Thoracic aorta (tissue), 2 donors: Measurements from ENCODE around the gene PITPNM1. TPM values are rescaled to one million over a fixed set of nuclear protein-coding genes. Genes with fewer than 3 reads are reported as not detected.

Experiments used
- ATAC-seq: fragments of 150-250 bp; one replicate; pipeline ENCODE4 v1.8.0; 2017; ENCODE audit warnings: low read depth; ENCODE audit not compliant: insufficient number of reproducible peaks, low FRiP score
- DNase-seq: peaks from one replicate; pipeline ENCODE4 v3.0.0-alpha.2; 2020; ENCODE audit warnings: low spot score
- H3K27ac ChIP-seq, 2 donors: fragments of 200-600 bp; sonication (generic); 1 replicate in 1 of 2; 2 replicates in 1 of 2; pipeline ENCODE4 v1.5.1; 2016; ENCODE audit warnings: mild to moderate bottlenecking in 2 of 2, moderate library complexity in 2 of 2
- H3K27me3 ChIP-seq: fragments of 200-600 bp; sonication (generic); replicated peaks from 2 replicates; pipeline ENCODE4 v1.6.0; 2016; ENCODE audit warnings: mild to moderate bottlenecking; ENCODE audit not compliant: insufficient read depth
- H3K36me3 ChIP-seq: fragments of 200-600 bp; sonication (generic); one replicate; pipeline ENCODE4 v1.5.1; 2016
- H3K4me1 ChIP-seq, 2 donors: fragments of 200-600 bp; sonication (generic); 1 replicate in 1 of 2; 2 replicates in 1 of 2; pipeline versions ENCODE4 v1.5.1 to v1.6.0; 2016; ENCODE audit warnings: low read depth in 2 of 2, mild to moderate bottlenecking in 1 of 2; ENCODE audit not compliant: control insufficient read depth in 1 of 2
- H3K4me3 ChIP-seq: fragments of 200-600 bp; sonication (generic); 2 replicates; pipeline ENCODE4 v1.5.1; 2016; ENCODE audit warnings: mild to moderate bottlenecking
- H3K9me3 ChIP-seq: fragments of 200-600 bp; sonication (generic); 2 replicates; pipeline ENCODE4 v1.5.1; 2016
- total RNA-seq, 2 donors: library from RNA; depleted of rRNA; stranded (reverse); fragments of >200 nt; gene quantifications; one replicate each; pipeline versions ENCODE4 v1.1.0 to v1.2.3, GENCODE V29; 2016
- TF ChIP-seq, protein P1 (sequence below): fragments of 200-600 bp; sonication (generic); IDR thresholded peaks from one replicate; pipeline ENCODE4 v1.5.1; 2019; ENCODE audit warnings: antibody characterized with exemption

The PITPNM1 gene
- total RNA-seq, 2 donors from 2014 or later, result 27.1 to 32.5 TPM

DNA sequence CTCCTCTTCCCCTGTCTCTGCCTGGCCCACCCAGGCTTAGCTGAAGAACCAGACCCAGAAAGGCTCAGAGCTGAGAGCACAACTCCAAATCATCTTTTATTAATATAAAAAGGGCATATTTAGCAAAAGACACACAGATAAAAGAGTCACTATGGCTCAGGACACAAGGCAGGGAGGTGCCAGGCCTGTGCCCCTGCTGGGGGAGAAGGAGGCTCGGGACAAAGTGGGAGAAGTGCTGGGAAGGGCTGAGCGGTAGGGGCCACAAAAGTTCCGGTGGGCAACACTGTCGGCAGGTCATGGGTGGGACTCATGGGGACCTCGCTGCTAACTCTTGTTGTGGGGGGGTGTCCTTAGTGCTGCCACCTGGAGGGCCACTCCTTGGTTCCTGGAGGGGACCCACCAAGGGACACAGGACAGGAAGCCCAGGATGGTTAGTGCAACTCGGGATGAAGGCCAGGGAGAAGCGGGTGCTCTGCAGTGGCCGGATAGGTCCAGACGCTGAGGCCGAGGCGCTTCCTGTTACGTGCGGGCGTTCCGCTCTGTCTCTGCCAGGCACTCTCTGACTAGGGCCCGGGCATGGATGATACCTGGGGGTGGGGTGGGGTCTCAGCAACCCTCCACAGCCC is 1.4 kb upstream of the PITPNM1 start:
- TF ChIP-seq, protein P1, sequence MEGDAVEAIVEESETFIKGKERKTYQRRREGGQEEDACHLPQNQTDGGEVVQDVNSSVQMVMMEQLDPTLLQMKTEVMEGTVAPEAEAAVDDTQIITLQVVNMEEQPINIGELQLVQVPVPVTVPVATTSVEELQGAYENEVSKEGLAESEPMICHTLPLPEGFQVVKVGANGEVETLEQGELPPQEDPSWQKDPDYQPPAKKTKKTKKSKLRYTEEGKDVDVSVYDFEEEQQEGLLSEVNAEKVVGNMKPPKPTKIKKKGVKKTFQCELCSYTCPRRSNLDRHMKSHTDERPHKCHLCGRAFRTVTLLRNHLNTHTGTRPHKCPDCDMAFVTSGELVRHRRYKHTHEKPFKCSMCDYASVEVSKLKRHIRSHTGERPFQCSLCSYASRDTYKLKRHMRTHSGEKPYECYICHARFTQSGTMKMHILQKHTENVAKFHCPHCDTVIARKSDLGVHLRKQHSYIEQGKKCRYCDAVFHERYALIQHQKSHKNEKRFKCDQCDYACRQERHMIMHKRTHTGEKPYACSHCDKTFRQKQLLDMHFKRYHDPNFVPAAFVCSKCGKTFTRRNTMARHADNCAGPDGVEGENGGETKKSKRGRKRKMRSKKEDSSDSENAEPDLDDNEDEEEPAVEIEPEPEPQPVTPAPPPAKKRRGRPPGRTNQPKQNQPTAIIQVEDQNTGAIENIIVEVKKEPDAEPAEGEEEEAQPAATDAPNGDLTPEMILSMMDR, result peak; percentile 30
- H3K4me1 ChIP-seq, result peaks cover 21 to 50% of the 10 kb centered on the region in 2 donors
- no peaks in the 10 kb centered on the region for H3K9me3 ChIP-seq
- H3K36me3 ChIP-seq, result no peaks in the 10 kb centered on the region
- H3K27me3 ChIP-seq, result no peaks in the 10 kb centered on the region
- DNase-seq, result no peak
- H3K27ac ChIP-seq, result peak overlapping the region; percentile 96 to 98
- no peak for ATAC-seq
- peak overlapping the region; percentile 84 for H3K4me3 ChIP-seq

DNA sequence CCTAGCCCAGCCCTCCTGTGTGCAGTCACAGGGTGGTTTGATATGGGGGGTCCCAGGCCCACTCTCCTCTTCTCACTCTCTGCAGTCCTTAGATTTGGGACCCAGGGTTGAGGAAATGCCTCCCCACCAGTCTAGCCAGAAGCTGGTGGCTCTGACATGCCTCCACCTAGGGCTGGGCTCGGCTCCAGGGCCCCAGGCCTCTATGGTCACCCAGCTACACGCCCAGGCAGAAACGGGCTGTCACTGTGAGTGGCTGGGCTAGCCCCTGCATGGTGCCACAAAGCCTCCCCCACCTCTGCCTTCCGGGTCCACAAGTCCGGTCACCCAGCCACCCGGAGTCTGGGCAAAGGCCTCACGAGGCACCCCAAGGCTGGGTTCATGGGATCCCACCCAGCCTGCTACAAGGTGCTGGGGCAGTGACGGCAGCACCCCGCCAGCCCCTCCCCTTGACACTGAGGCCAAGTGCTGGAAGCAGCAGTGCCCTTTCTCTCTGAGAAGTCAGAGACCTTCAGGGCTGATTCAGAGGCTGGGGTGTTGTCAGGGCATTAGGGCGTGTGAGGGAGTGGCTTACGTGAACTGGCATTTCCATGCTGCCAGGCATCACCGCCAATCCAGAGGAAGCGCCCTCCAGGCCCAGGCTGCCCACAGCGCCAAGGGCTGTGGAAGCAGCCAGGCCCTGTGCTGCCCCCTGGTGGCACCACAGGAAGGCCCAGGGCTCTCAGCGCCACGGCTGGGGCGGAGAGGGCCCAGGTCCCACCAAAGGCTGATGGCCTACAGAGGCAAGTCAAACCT is 638 bp upstream of the PITPNM1 start:
- Histone ChIP-seq H3K36me3 (no peaks in the 10 kb centered on the region), H3K4me1 (peaks cover 21 to 50% of the 10 kb centered on the region in 2 donors), H3K4me3 (peak overlapping the region; percentile 84), H3K27ac (peak overlapping the region; percentile 96 to 98), H3K27me3 (no peaks in the 10 kb centered on the region), H3K9me3 (no peaks in the 10 kb centered on the region)
- TF ChIP-seq, protein P1, result peak; percentile 98
- ATAC-seq (peak; percentile 40), DNase-seq (peak; percentile 83)

DNA sequence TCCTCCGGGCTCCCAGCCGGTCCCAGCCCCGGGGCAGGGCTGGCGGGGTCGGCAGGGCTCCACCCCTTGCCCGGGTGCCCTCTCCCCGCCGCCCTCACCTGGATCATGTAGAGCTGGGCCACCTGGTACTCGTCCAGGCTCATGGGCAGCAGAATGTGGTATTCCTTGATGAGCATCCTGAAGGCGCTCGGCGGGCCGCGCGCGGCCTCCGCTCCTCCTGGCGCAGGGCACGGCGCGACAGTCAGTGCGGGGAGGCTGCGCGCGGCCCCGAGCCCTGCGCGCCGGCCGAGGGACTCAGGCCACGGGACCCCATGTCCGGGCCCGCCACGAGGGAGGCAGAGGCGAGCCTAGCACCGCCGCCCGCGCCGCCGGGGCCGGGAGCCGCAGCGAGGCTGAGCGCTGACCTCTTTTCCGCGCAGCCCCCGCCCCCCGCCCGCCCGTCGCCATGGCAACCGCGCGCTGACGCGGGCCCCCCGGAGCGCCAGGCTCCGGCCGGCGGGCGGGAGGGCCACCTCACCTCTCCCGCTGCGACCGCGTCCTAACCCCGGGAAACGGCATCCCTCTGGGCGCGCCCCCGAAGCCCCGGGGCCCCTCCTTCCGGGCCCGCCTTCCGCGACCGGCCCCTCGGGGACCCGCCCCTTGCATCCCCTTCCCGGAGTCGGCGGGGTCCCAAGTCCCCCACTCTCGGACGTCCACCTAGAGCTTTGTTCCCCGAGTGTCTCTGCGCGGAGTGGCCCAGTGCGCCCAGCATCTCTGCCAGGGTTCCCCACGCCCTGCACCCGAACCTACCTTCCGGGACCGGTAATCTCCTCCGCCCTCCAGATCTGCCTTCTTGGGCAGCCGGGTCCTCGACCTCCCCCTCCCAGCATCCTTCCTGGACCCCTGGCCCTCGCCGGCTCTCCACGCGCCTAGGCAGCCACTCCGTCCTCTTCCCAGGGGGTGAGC is 886 bp downstream of the PITPNM1 start:
- H3K36me3 ChIP-seq, result no peaks in the 10 kb centered on the region
- peaks cover 21 to 50% of the 10 kb centered on the region in 2 donors for H3K4me1 ChIP-seq
- H3K27ac ChIP-seq, result peak overlapping the region; percentile 96 to 98

DNA sequence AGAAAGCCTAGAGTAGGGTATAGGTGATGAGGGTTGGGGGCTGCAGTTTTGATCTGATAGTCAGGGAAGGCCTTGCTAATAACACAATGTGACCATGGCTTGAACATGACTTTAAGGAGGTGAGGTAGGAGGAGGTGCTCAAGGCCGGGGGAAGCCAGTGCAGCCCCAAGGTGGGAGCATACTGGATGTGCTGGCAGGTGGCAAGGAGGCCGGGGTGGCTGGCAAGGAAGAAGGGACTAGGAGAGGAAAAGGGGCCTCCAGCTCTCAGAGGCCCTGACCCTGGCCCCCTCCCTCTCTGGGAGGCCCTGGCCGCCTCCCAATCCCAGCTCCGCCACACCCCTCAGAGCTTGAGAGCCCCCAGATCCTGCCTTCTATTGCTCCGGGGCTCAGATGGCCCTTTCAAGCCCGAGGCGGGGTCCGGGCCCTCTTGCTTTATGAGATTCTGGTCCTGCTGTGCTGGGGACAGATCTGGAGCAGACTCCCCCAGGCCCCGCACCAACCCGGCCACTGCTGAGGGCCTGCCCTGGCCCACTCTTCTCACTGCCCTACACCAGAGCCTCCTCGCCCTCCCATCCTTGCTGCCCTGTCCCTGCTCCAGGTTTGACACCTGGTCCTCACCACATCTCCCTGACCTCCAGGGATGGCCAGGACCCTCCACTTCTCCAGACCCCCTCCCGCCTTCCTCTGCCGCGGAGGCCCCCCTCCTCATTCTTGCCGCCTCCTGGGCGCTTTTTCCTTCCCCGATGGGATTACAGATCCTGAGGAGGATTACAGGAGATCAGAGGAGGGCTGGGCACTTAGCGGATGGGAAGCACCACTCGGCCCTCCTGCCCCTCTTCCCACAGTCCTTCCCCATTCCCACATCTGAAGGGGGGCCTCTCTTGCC is 1.8 kb downstream of the PITPNM1 start:
- H3K36me3 ChIP-seq, result no peaks in the 10 kb centered on the region
- H3K27ac ChIP-seq, result no peak overlapping the region
- DNase-seq, result no peak
- peaks cover 21 to 44% of the 10 kb centered on the region in 2 donors for H3K4me1 ChIP-seq
- no peaks in the 10 kb centered on the region for H3K9me3 ChIP-seq
- no peak for ATAC-seq
- TF ChIP-seq, protein P1, result no peak
- no peaks in the 10 kb centered on the region for H3K27me3 ChIP-seq
- H3K4me3 ChIP-seq, result peak overlapping the region; percentile 75

More for the DNA sequence above, 886 bp downstream of the PITPNM1 start:
- H3K9me3 ChIP-seq, result no peaks in the 10 kb centered on the region
- ATAC-seq, result no peak
- H3K4me3 ChIP-seq, result peak overlapping the region; percentile 75
- TF ChIP-seq, protein P1, result no peak
- no peaks in the 10 kb centered on the region for H3K27me3 ChIP-seq
- DNase-seq, result no peak
